IPS-20b (cell line): Measurements from ENCODE around the gene TBCK.

Experiments
- H3K27ac ChIP-seq: one replicate; pipeline ENCODE4 v1.5.1; 2013; ENCODE audit warnings: low read length
- H3K27me3 ChIP-seq: 2 replicates; pipeline ENCODE4 v1.6.1; 2013; ENCODE audit warnings: mild to moderate bottlenecking, low read length, inconsistent platforms; ENCODE audit not compliant: insufficient read depth
- H3K36me3 ChIP-seq: 2 replicates; pipeline ENCODE4 v1.6.1; 2013; ENCODE audit warnings: low read depth, mild to moderate bottlenecking, inconsistent platforms, low read length, moderate library complexity; ENCODE audit not compliant: insufficient read depth
- H3K4me1 ChIP-seq: 2 replicates; pipeline ENCODE4 v1.6.1; 2013; ENCODE audit warnings: mild to moderate bottlenecking, control low read depth, inconsistent platforms, low read length, moderate library complexity; ENCODE audit not compliant: insufficient read depth
- H3K4me3 ChIP-seq: 2 replicates; pipeline ENCODE4 v1.5.1; 2013; ENCODE audit warnings: mild to moderate bottlenecking, low read length, inconsistent platforms
- H3K9ac ChIP-seq: 2 replicates; pipeline ENCODE4 v1.6.1; 2013; ENCODE audit warnings: low read depth, mild to moderate bottlenecking, inconsistent platforms, low read length, moderate library complexity
- H3K9me3 ChIP-seq: 2 replicates; pipeline ENCODE4 v1.6.1; 2013; ENCODE audit warnings: mild to moderate bottlenecking, low read depth, low read length, inconsistent platforms; ENCODE audit not compliant: insufficient read depth

TBCK gene

GRCh38 chr4:106315968-106316772, at the start of gene TBCK, which contains the start of gene AIMP1:
TSS of gene TBCK (minus strand) at chr4:106316209. CDS start at chr4:106308960, 7,249 bp downstream.
TSS of gene AIMP1 (plus strand) at chr4:106316550. CDS start at chr4:106325010, 8,460 bp downstream.
- H3K9me3 ChIP-seq = peaks cover 6% of the 10 kb centered on the region; the same call in 1 of the 2 replicates
- H3K9ac ChIP-seq = peak within 1 kb of the TSS; percentile 93
- peak within 1 kb of the TSS; percentile 80 for H3K27ac ChIP-seq
- H3K36me3 ChIP-seq = no peaks in the 10 kb centered on the region
- peak within 1 kb of the TSS; percentile 86 for H3K4me3 ChIP-seq
- no peaks in the 10 kb centered on the region for H3K27me3 ChIP-seq
- H3K4me1 ChIP-seq = peaks cover 5% of the 10 kb centered on the region; the same call in 1 of the 2 replicates

GRCh38 chr4:106365613-106366012, 49.6 kb upstream of the TBCK start:
- Histone ChIP-seq H3K36me3 (no peaks in the 10 kb centered on the region), H3K4me3 (no peak overlapping the region), H3K27me3 (no peaks in the 10 kb centered on the region), H3K9me3 (no peaks in the 10 kb centered on the region), H3K4me1 (no peaks in the 10 kb centered on the region), H3K27ac (no peak overlapping the region), H3K9ac (no peak overlapping the region)

GRCh38 chr4:106364282-106364681, 48.3 kb upstream of the TBCK start:
- no peak overlapping the region for H3K4me3 ChIP-seq
- H3K27ac ChIP-seq = no peak overlapping the region
- H3K36me3 ChIP-seq = no peaks in the 10 kb centered on the region
- H3K9ac ChIP-seq = no peak overlapping the region
- no peaks in the 10 kb centered on the region for H3K4me1 ChIP-seq
- H3K27me3 ChIP-seq = no peaks in the 10 kb centered on the region
- H3K9me3 ChIP-seq = no peaks in the 10 kb centered on the region

GRCh38 chr4:106362086-106362825, 46.2 kb upstream of the TBCK start:
- no peak overlapping the region for H3K4me3 ChIP-seq
- H3K27me3 ChIP-seq = no peaks in the 10 kb centered on the region
- no peaks in the 10 kb centered on the region for H3K4me1 ChIP-seq
- H3K36me3 ChIP-seq = no peaks in the 10 kb centered on the region
- no peak overlapping the region for H3K27ac ChIP-seq
- H3K9ac ChIP-seq = no peak overlapping the region
- no peaks in the 10 kb centered on the region for H3K9me3 ChIP-seq

- Histone ChIP-seq H3K4me3 (no peak overlapping the region), H3K4me1 (no peaks in the 10 kb centered on the region; the same call in 1 of the 2 replicates), H3K27ac (no peak overlapping the region), H3K36me3 (no peaks in the 10 kb centered on the region), H3K9me3 (no peaks in the 10 kb centered on the region), H3K9ac (no peak overlapping the region), H3K27me3 (no peaks in the 10 kb centered on the region)
Observed at GRCh38 chr4:106358899-106359298, 42.9 kb upstream of the TBCK start.

GRCh38 chr4:106355193-106355592, 39.2 kb upstream of the TBCK start:
- Histone ChIP-seq H3K4me3 (no peak overlapping the region), H3K27me3 (no peaks in the 10 kb centered on the region), H3K9ac (no peak overlapping the region)

GRCh38 chr4:106353786-106354185, 37.8 kb upstream of the TBCK start:
- Histone ChIP-seq H3K9me3 (no peaks in the 10 kb centered on the region), H3K4me1 (no peaks in the 10 kb centered on the region; the same call in 1 of the 2 replicates), H3K27ac (no peak overlapping the region), H3K9ac (no peak overlapping the region), H3K27me3 (no peaks in the 10 kb centered on the region), H3K36me3 (peaks cover 1% of the 10 kb centered on the region; the same call in 1 of the 2 replicates), H3K4me3 (no peak overlapping the region)

More at GRCh38 chr4:106355193-106355592, 39.2 kb upstream of the TBCK start:
- Histone ChIP-seq H3K36me3 (no peaks in the 10 kb centered on the region), H3K9me3 (no peaks in the 10 kb centered on the region), H3K27ac (no peak overlapping the region), H3K4me1 (no peaks in the 10 kb centered on the region; the same call in 1 of the 2 replicates)

- Histone ChIP-seq H3K4me3 (no peak overlapping the region), H3K27ac (no peak overlapping the region), H3K9ac (no peak overlapping the region), H3K9me3 (no peaks in the 10 kb centered on the region), H3K36me3 (peaks cover 17% of the 10 kb centered on the region), H3K27me3 (no peaks in the 10 kb centered on the region), H3K4me1 (no peaks in the 10 kb centered on the region; the same call in 1 of the 2 replicates)
Observed at GRCh38 chr4:106351016-106351415, 35.0 kb upstream of the TBCK start.

- no peaks in the 10 kb centered on the region for H3K27me3 ChIP-seq
- H3K4me1 ChIP-seq = no peaks in the 10 kb centered on the region
- H3K9ac ChIP-seq = no peak overlapping the region
- H3K4me3 ChIP-seq = no peak overlapping the region
- no peaks in the 10 kb centered on the region for H3K9me3 ChIP-seq
- H3K36me3 ChIP-seq = peaks cover 17% of the 10 kb centered on the region
- H3K27ac ChIP-seq = no peak overlapping the region
Observed at GRCh38 chr4:106347167-106347566, 31.2 kb upstream of the TBCK start.

- Histone ChIP-seq H3K9ac (no peak overlapping the region), H3K27ac (no peak overlapping the region), H3K27me3 (no peaks in the 10 kb centered on the region), H3K9me3 (no peaks in the 10 kb centered on the region), H3K36me3 (peaks cover 17% of the 10 kb centered on the region), H3K4me3 (no peak overlapping the region), H3K4me1 (no peaks in the 10 kb centered on the region)
Observed at GRCh38 chr4:106344647-106344970, 28.6 kb upstream of the TBCK start.

GRCh38 chr4:106343865-106344646, 28.0 kb upstream of the TBCK start:
- Histone ChIP-seq H3K27ac (no peak overlapping the region), H3K4me3 (no peak overlapping the region), H3K9me3 (no peaks in the 10 kb centered on the region), H3K9ac (no peak overlapping the region), H3K4me1 (no peaks in the 10 kb centered on the region), H3K36me3 (peaks cover 18% of the 10 kb centered on the region), H3K27me3 (no peaks in the 10 kb centered on the region)
